GM21825 (cell line): ENCODE results near the gene COLQ.
"Not testable (repeated sequence)": the region's sequence is repeated elsewhere in the genome, so short reads cannot be mapped to it uniquely, and the experiment has no call there.

Source experiments
- ATAC-seq: cut with Tn5 transposase; IDR thresholded peaks from one replicate; pipeline ENCODE4 v1.9.1; 2021; ENCODE audit warnings: mild to moderate bottlenecking, moderate library complexity; ENCODE audit not compliant: unreplicated experiment

The COLQ gene

GRCh38 chr3:15458212-15458780 is 63.2 kb downstream of the COLQ start:
- no peak for ATAC-seq

GRCh38 chr3:15456915-15457314 is 64.6 kb downstream of the COLQ start:
- not testable (repeated sequence) for ATAC-seq

DNA sequence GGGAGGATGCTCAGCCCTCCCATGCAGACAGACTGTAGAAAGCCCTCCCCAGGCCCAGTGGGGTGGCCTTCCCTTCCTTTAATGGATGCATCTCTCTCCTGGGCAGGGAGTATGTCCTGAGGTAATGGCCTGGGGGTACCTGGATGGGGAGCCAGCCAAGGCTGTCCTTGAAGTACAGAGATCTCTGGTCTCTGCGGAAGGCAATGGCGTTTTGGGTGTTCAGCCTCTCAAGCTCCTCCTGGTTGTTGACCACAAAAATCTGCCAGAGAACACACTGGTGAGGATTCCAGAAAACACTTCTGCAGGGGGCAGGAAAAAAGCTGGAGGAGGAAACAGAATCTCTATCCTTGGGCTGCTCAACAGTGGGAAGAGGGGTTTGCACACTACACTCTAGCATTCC is 65.2 kb downstream of the COLQ start:
- ATAC-seq: no peak

GRCh38 chr3:15455756-15456155 is 65.8 kb downstream of the COLQ start:
- ATAC-seq: no peak

DNA sequence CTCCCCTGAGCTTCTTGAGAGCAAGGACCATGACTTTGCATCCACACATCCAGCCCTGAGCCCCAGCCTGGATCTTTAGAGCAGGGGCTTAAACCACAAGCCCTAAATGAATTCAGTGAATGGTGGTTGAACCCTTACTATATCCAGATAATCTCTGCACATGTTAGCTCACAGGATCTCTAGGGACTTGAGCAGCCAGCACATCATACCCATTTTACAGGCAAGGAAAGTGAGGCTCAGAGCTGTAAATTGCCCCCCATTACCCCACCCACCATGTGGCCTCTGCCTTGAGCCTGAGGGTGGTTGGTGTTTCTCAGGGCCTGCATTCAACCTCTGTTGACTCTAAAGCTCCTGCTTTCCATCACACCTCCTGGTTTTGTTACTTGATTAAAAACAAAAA is 66.5 kb downstream of the COLQ start:
- no peak for ATAC-seq

DNA sequence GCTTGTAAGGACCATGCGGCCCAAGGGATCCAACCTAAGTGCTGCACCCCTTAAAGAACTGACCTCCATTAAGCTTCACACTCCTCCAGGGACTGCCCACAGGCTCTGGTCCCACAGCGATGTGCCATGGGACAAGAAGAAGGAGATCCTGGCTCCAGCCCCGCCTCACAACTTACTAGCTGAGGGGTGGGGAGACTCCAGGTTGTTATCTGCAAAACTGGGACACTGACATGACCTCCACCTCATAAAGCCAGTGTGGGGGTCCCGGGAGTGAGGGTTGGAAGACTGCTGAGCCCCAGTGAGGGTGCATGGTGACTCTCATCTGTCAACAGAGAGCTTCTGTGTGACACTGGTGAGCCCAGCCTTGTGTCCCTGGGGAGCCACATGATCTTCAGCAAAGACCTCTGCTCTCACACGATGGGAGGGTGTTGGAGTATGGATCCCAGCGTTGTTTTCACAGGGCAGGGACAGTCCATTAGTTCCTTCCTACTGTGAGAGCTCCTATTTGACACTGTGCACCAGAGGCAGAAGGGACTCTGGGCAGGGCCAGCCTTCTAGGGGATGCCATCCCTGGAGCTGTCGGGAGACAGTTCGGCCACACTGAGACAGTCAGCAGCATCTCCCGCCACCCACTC is 67.4 kb downstream of the COLQ start:
- no peak for ATAC-seq

DNA sequence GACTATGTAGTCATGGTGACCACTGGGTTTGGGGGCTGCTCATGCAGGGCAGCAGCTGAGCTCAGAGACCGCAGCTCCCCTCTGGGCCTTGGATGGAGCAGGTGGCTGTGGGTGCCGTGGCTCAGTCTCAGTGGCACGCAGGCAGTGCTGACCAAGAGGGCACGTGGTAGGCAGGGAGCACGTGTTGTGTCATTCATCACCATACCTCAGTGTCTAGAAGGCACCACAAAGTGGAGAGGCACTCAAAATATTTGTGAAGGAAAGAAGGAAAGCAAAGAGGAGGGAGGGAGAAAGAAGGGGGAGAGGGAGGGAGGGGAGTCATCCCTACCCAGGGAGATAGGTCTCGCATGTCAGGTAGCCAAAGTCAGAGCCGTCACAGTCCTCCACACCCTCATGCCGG is 68.0 kb downstream of the COLQ start:
- ATAC-seq: no peak

DNA sequence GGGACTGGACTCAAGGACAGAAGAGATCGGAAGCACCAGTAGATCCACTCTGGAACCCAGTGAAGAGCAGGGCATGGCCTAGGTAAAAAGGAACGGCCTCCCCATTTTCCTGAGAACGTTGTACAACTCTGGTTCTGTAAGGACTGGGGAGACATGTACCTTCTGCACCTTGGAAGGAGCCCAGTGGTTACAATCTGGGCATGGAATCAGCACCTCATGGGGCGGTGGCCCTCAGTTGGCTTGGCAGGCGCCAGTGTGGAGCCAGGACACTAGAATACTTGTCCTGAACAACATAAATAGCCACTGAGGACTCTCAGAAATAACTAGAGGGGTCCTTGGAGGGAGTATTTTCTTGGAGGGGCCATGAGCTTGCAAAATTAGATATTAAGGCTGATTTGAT is 68.5 kb downstream of the COLQ start:
- no peak for ATAC-seq

GRCh38 chr3:15452156-15452555 is 69.3 kb downstream of the COLQ start:
- no peak for ATAC-seq

DNA sequence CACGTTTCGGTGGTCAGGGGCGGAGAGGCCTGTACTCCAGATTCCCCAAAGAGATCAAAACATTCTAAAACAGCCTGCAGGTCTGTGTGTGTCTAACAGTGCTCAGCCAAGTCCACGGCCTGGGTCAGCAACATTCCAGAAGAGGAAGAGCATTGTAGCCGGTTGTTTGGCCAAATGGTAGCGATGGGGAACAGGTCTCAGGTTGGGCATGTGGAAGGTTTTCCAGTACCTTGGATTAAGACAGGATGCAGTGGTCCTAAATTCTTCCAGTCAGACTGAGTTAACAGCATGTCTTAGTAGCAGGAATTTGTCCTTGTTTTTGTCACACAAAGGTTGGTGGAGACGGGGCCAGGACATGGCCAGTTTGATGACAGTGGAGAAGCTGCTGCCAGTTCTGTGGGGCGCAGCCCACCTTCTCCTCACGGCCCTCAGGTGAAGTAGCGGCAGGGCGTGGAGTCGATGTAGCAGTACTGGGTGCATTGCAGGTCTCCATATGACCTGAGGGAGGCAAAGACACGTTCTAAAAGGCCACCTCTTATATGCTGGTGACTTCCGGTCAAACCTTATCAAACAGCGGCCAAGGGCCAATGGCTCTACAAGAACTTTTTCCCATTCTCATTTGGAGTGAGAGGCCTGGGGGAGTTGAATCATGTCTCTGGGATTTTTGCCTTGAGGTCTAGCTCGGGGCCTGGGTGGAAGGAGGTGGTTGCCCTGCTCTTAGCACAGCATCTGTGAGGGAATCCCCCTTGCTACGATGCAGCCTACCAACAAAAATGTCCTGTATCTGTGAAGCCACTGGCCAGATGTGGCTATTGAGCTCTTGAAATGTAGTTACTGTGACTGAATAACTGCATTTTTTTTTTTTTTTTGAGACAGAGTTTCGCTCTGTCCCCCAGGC is 70.0 kb downstream of the COLQ start:
- no peak for ATAC-seq

DNA sequence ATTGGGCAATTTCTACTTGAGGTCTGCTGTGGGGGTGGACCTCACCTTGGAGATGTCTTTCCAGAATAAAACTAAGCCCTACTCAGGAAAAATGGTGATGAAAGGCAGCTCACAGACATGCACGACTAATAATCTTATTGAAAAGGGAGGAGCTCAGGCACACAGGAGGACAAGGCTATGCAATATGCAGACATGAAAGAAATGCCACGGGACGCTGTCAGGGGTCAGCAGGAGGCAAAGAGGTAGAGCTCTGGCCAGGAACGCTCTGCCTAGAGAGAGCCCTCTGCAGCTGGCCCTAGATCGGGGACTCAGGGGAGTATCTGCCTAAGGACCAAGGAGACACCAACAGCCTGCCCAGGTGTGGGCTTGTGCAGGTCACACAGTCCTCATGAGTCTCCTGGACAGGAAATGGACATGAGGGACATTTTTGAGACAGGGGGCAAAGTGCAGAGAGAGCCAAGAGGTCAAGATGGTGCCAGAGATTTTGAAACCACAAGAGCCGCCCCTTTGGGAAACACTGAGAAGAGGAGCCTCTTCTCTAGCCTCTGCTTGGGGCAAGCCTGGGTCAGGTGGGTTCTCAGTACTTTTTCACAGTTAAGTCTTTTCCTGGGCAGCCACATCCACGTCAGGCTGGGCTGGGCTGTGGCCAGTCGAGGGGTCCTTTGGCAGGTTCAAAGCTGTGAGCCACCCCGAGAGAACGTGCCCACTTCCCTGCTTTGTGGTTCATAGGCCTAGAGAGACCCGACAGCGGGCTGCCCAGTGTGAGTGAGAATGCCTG is 70.9 kb downstream of the COLQ start:
- no peak for ATAC-seq

DNA sequence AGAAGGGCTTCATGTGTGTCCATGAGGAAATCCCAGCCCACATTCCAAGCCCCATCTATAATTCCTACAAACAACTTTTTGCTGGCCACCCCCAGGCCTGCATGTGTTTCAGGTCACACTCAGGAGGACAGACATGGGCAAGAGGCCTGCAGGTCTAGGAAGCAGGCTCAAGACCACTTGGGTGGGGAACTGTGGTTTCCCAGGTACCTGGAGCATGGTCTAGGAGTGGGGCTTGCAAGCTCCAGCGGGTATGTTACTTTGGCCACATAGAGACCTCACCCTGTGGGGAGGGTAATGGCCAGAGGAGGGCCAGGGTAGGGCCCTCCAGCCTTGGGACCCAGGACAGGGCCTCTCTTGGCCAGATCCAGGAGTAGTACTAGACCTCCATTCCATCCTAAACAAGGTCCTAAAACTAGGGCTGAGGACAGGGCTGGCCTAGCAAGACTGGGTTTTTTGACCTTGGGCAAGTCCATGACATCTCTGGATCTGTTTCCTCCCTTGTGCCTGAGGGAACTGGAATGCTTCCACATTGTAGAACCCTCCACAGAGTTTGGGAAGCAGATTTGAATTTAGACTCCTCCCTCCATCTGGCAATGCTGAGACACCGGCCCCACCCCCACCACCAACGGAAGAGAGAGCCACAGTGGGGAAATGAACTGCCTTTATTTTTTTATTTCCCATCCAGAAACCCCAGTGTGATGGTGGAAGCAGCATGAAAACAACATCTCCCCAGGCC is 71.8 kb downstream of the COLQ start:
- ATAC-seq: no peak

GRCh38 chr3:15443826-15444524 is 77.5 kb downstream of the COLQ start:
- ATAC-seq: no peak

DNA sequence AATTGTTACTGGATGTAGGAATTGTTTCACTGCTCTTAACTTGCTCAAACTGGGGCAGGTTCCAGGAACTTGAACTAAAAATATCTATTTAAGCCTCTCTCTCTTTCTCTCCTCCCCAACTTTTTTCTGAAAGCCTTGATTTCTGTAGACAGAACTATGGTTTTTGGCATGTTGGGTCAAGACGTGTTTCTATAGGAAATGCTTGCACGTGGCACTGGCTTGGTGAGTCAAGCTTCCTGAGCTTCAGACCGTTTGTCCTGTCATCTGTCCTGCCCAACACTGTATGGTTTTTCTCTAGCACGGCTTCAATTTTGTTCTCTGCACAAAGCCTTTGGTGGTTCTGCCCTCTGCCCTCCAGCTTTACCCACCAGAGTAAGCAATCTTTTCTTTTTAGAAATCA is 80.6 kb downstream of the COLQ start:
- no peak for ATAC-seq

DNA sequence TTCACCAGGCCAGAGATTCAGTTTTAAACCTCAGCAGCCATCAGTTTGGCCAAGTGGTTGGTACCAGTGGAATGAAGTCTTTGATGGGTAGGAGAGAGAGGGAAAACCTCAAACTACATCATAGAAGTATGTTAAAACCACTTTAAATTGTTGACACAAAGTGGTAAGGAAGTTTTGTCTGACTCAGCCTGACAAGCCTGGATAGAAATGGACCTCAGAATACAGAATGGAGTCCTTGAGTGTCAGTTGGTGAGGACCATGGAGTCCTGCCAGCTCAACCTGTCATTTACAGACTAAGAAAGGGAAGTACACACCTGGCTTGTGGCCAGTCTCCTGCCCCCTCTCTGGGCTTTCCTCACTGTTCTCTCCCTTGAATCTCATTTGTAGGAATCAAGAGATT is 82.0 kb downstream of the COLQ start:
- no peak for ATAC-seq

DNA sequence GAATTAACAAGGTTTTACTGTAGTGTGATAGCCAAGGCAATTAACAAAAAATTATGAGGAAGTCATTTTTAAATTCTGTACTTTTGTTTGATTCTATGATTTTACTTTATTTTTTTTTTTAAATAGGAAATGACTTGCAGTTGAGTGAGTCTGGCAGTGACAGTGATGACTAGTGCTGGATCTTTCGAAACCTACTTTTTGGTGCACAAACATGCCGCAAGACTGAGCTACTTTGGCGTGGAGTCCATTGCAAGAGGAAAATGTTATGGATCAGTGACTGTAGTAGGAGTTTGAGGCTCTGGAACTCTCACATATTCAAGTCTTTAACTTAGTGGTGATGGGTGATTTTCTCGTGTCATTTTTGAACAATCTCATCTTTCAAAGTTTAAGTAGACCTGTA is 82.5 kb downstream of the COLQ start:
- ATAC-seq: no peak

DNA sequence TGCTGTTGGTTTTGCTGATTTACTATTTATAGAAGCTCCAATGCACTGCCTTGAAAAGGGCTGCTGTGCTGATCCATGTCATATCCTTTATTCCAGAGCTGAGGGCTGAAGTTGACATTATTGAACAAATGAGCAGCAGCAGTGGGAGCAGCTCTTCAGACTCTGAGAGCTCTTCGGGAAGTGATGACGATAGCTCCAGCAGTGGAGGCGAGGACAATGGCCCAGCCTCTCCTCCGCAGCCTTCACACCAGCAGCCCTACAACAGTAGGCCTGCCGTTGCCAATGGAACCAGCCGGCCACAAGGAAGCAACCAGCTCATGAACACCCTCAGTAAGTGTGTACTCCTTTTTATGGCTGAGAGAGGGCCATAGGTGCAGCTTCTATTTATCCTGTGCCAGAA is 85.3 kb downstream of the COLQ start:
- no peak for ATAC-seq

GRCh38 chr3:15434756-15435155 is 86.8 kb downstream of the COLQ start:
- no peak for ATAC-seq

GRCh38 chr3:15433531-15433930 is 88.0 kb downstream of the COLQ start:
- no peak for ATAC-seq

GRCh38 chr3:15431256-15431837 is 90.2 kb downstream of the COLQ start:
- no peak for ATAC-seq
